ENCODE results near the gene CDH4.

CDH4 gene

GRCh38 chr20:61656198-61656597 lies 404.1 kb downstream of the CDH4 start:
- no peak overlapping the region for H3K4me3 ChIP-seq (ENCODE audit: low read depth, low read length)
- no peak for DNase-seq (ENCODE audit: low read depth)
- TF ChIP-seq CTCF (IDR thresholded peaks at IDR 0.05; ENCODE audit: control insufficient read depth, extremely low read depth, insufficient read depth), result no peak

- no peak for DNase-seq (ENCODE audit: low read depth)
- TF ChIP-seq CTCF (IDR thresholded peaks at IDR 0.05; ENCODE audit: control insufficient read depth, extremely low read depth, insufficient read depth), result no peak
Measured at GRCh38 chr20:61657721-61658377, 405.8 kb downstream of the CDH4 start.

DNA sequence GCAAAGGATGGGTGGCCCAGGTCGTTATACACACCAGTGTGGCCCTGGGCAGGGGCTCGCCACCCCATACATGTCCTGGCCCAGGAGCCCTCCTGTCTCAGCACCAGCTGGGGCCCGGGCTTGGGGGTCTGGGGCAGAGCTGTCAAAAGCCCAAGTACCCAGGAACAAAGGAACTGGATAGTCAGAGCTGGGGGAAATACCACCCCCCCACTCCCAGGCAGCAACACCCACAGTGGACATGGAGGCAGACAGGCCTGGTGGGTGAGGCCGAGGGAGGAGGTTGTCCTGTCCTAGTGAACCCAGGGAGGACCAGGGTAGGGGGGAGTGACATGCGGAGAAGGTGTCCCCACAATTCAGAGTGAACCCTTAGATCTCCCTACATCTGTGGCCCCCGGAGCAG lies 406.5 kb downstream of the CDH4 start:
- no peak overlapping the region for H3K4me3 ChIP-seq (ENCODE audit: low read depth, low read length)
- TF ChIP-seq CTCF (IDR thresholded peaks at IDR 0.05; ENCODE audit: control insufficient read depth, extremely low read depth, insufficient read depth), result no peak
- DNase-seq (ENCODE audit: low read depth), result no peak

More at GRCh38 chr20:61657721-61658377, 405.8 kb downstream of the CDH4 start:
- H3K4me3 ChIP-seq (ENCODE audit: low read depth, low read length), result no peak overlapping the region

GRCh38 chr20:61659246-61659993 lies 407.4 kb downstream of the CDH4 start:
- no peak for DNase-seq (ENCODE audit: low read depth)
- TF ChIP-seq CTCF (IDR thresholded peaks at IDR 0.05; ENCODE audit: control insufficient read depth, extremely low read depth, insufficient read depth), result no peak
- H3K4me3 ChIP-seq (ENCODE audit: low read depth, low read length), result no peak overlapping the region

- no peak for TF ChIP-seq CTCF (IDR thresholded peaks at IDR 0.05; ENCODE audit: control insufficient read depth, extremely low read depth, insufficient read depth)
- DNase-seq (ENCODE audit: low read depth), result no peak
- H3K4me3 ChIP-seq (ENCODE audit: low read depth, low read length), result no peak overlapping the region
Measured at GRCh38 chr20:61659994-61660346, 407.9 kb downstream of the CDH4 start.

DNA sequence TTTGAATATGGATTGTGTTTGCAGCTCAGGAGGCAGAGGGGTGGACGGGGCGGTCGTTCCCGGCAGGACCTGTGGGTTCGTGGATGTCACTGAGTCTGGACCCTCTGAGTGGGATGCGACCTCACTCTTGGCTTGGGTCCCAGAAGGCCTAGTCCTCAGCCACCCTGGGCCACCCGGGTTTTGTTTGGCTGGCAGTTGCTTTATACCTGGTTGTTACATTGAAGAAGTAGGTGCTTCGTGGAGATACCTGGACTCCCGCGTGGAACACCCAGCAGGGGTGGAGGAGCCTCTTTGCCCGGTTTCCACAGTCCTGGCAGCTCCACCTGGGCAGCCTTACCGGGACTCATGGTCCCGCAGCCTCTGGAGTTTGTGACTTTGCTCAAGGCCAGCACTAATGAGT lies 408.5 kb downstream of the CDH4 start:
- TF ChIP-seq CTCF (IDR thresholded peaks at IDR 0.05; ENCODE audit: control insufficient read depth, extremely low read depth, insufficient read depth), result no peak
- H3K4me3 ChIP-seq (ENCODE audit: low read depth, low read length), result no peak overlapping the region
- DNase-seq (ENCODE audit: low read depth), result no peak

Data from LNCaP clone FGC (cell line).